NB4 (cell line): ENCODE data around the gene TIMM22.

Experiments
- DNase-seq: peaks from one replicate; pipeline ENCODE4 v3.0.0; 2010; ENCODE audit warnings: low read depth
- H3K4me3 ChIP-seq: one replicate; pipeline ENCODE4 v1.5.1; 2011; ENCODE audit warnings: mild to moderate bottlenecking, low read depth, low read length, moderate library complexity
- MYC ChIP-seq: IDR thresholded peaks from 2 replicates; pipeline ENCODE4 v1.6.1; 2011; ENCODE audit warnings: low read depth, low read length
- POLR2A ChIP-seq: IDR thresholded peaks from 2 replicates; pipeline ENCODE4 v1.6.1; 2011; ENCODE audit warnings: mild to moderate bottlenecking; ENCODE audit not compliant: insufficient read length; ENCODE audit errors: extremely low read depth
- TF ChIP-seq, protein P1 (sequence below): IDR thresholded peaks from 2 replicates; pipeline ENCODE4 v1.6.1; 2011; ENCODE audit warnings: low read depth, low read length
- TF ChIP-seq, protein P2 (sequence below): IDR thresholded peaks from one replicate; pipeline ENCODE4 v1.5.1; 2012; ENCODE audit warnings: low read depth, low read length

The TIMM22 gene

DNA sequence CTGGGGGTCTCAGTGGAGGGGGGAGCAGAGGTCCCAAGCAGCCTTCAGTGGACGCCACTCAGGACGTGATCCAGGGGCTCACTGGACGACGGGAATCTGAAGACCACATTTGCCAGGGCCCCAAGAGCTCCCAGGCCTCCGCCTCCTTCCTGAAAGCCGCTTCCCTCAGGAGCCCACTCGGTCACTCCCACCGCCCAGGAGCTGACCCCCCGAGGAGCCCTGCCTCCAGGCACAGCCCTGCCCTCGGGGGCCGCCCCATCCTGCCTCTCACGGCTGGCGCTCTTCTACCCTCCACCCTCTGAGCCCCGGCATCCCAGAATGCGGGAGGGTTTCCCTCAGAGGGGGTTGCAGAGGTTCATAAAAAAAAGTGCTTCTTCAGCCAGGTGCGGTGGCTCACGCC is 24.2 kb downstream of the TIMM22 start:
- DNase-seq = no peak
- no peak overlapping the region for H3K4me3 ChIP-seq
- TF ChIP-seq, protein P1, sequence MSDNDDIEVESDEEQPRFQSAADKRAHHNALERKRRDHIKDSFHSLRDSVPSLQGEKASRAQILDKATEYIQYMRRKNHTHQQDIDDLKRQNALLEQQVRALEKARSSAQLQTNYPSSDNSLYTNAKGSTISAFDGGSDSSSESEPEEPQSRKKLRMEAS = no peak
- no peak for TF ChIP-seq POLR2A
- TF ChIP-seq MYC = no peak
- TF ChIP-seq, protein P2, sequence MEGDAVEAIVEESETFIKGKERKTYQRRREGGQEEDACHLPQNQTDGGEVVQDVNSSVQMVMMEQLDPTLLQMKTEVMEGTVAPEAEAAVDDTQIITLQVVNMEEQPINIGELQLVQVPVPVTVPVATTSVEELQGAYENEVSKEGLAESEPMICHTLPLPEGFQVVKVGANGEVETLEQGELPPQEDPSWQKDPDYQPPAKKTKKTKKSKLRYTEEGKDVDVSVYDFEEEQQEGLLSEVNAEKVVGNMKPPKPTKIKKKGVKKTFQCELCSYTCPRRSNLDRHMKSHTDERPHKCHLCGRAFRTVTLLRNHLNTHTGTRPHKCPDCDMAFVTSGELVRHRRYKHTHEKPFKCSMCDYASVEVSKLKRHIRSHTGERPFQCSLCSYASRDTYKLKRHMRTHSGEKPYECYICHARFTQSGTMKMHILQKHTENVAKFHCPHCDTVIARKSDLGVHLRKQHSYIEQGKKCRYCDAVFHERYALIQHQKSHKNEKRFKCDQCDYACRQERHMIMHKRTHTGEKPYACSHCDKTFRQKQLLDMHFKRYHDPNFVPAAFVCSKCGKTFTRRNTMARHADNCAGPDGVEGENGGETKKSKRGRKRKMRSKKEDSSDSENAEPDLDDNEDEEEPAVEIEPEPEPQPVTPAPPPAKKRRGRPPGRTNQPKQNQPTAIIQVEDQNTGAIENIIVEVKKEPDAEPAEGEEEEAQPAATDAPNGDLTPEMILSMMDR = no peak

DNA sequence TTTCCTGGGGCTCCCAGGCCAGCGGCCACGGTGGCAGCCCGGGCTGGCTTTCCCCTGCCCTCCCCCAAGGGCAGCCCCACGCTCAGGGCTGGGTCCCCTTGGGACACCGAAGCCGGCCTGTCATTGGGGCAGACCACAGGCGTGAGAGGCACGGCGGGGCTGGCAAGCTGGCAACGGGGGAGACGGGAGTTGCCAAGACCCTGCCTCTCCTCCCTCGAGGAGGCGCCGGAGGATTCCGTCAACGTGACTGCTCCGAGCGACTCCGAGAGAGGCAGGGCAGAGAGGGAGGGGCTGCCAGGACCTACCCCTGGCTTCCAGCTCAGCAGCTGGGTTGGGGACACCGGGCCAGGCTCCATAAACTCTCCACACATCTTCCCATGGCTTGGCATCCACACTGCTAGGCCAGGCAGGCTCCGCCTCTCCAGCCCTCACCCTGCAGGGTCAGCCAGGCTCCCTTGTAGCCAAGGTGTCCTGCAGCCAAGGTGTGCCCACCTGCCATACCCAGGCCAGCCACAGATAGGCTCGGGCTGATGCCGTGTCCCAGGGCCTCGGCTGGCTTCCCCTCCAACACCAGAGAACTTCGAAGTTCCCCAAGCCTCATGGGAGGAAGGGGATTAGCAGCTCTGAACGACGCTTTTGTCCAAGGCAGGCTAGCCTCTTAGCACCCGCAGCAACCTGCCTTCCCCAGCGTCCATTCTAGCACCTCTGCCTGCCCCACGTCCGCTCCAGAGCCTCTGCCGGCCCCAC is 25.5 kb downstream of the TIMM22 start:
- DNase-seq = no peak
- TF ChIP-seq, protein P1 = no peak
- TF ChIP-seq, protein P2 = no peak
- TF ChIP-seq POLR2A (no peak), MYC (no peak)
- no peak overlapping the region for H3K4me3 ChIP-seq

DNA sequence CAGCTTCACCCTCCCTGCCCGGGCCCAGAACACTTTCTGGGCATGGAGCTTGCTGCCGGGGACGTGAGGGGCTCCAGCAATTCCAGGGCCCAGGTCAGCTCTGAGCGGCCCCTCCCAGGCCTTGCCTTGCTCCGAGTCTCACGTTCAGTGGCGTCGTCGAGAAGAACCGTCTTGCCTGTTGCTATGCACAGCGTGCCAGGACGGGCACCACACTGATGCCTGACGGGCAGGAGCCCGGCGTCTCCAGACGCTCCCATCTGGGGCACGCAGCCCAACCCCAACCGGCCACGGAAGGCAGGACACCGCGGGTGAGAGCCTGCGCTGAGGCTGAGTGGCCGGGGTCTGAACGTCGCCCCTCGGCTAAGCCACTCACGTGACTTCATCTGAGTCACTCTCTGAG is 27.1 kb downstream of the TIMM22 start:
- no peak for DNase-seq
- TF ChIP-seq, protein P1 = no peak
- TF ChIP-seq POLR2A (no peak), MYC (no peak)

GRCh38 chr17:1025733-1026598 is 29.0 kb downstream of the TIMM22 start:
- no peak overlapping the region for H3K4me3 ChIP-seq
- no peak for DNase-seq
- TF ChIP-seq, protein P1 = no peak
- TF ChIP-seq POLR2A = no peak
- TF ChIP-seq MYC = no peak
- TF ChIP-seq, protein P2 = no peak

More for the DNA sequence above, 27.1 kb downstream of the TIMM22 start:
- no peak overlapping the region for H3K4me3 ChIP-seq

DNA sequence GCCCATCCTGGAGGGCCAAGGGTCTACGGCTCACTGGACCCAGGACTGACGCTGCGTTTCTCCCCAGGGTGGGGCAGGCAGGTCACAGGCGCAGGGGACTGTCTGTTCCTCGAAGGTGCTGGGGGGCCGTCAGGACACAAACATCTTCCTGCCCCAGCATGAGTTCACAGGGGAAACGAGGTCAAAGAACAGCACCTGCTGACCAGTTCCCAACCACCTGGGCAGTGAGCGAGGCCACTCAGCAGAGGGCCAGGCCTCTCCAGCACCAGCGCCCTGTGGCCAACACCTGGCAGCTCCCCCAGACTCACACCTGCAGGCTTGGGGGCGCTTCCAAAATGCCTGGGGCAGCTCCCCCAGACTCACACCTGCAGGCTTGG is 29.7 kb downstream of the TIMM22 start:
- TF ChIP-seq, protein P1 = no peak
- TF ChIP-seq POLR2A (no peak), MYC (no peak)
- TF ChIP-seq, protein P2 = no peak
- DNase-seq = no peak
- no peak overlapping the region for H3K4me3 ChIP-seq

DNA sequence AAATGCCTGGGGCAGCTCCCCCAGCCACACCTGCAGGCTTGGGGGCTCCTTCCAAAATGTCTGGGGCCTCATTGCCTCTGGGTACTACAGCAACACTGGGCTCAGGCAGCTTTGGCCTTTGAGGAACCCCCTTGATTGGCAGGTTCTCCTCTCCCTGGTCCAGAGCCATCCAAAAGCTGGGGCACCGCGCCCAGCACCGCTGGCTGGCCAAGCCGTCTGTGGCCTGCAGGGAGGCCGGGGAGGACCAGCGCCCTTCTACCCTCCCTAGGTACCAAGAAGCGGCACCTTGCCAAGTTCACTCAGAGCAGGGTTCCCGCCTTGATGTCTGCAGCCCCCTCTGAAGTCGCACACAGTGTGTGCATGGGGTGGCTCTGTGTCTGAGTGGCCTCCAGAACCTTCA is 30.1 kb downstream of the TIMM22 start:
- no peak for TF ChIP-seq MYC
- TF ChIP-seq, protein P2 = no peak
- TF ChIP-seq, protein P1 = no peak
- no peak for TF ChIP-seq POLR2A
- DNase-seq = no peak
- no peak overlapping the region for H3K4me3 ChIP-seq
